GM18517 (cell line): ENCODE results near the gene TARBP1.
A peak's percentile ranks its signal among the peaks of the same experiment; 100 is the strongest.
"Not testable (repeated sequence)": the region's sequence is repeated elsewhere in the genome, so short reads cannot be mapped to it uniquely, and the experiment has no call there.

Experiments
- ATAC-seq: cut with Tn5 transposase; IDR thresholded peaks from one replicate; pipeline ENCODE4 v1.9.1; 2021; ENCODE audit warnings: mild to moderate bottlenecking, moderate library complexity; ENCODE audit not compliant: unreplicated experiment

TARBP1 gene

GRCh38 chr1:234478481-234479309 is at the start of gene TARBP1:
TARBP1 (minus strand) TSS chr1:234479179; CDS start chr1:234479103, 76 bp downstream.
- peak; percentile 71 for ATAC-seq

GRCh38 chr1:234528074-234528865 is 49.3 kb upstream of the TARBP1 start:
- ATAC-seq, result no peak

- ATAC-seq, result no peak
Observed at GRCh38 chr1:234527346-234527745, 48.4 kb upstream of the TARBP1 start.

- ATAC-seq, result no peak
Observed at GRCh38 chr1:234526922-234527321, 47.9 kb upstream of the TARBP1 start.

GRCh38 chr1:234525099-234525799 is 46.3 kb upstream of the TARBP1 start:
- ATAC-seq, result no peak

GRCh38 chr1:234521836-234522235 is 42.9 kb upstream of the TARBP1 start:
- ATAC-seq, result no peak

GRCh38 chr1:234520908-234521817 is 42.2 kb upstream of the TARBP1 start:
- no peak for ATAC-seq

- ATAC-seq, result no peak
Observed at GRCh38 chr1:234519506-234519905, 40.5 kb upstream of the TARBP1 start.

- ATAC-seq, result no peak
Observed at GRCh38 chr1:234518876-234519275, 39.9 kb upstream of the TARBP1 start.

GRCh38 chr1:234518086-234518485 is 39.1 kb upstream of the TARBP1 start:
- not testable (repeated sequence) for ATAC-seq

GRCh38 chr1:234517110-234517802 is 38.3 kb upstream of the TARBP1 start:
- ATAC-seq, result no peak

GRCh38 chr1:234515821-234516241 is 36.9 kb upstream of the TARBP1 start:
- no peak for ATAC-seq

- no peak for ATAC-seq
Observed at GRCh38 chr1:234515411-234515810, 36.4 kb upstream of the TARBP1 start.

- ATAC-seq, result no peak
Observed at GRCh38 chr1:234512451-234512861, 33.5 kb upstream of the TARBP1 start.

GRCh38 chr1:234509457-234510328 is 30.7 kb upstream of the TARBP1 start:
- no peak for ATAC-seq

GRCh38 chr1:234507626-234508387 is 28.8 kb upstream of the TARBP1 start:
- no peak for ATAC-seq

GRCh38 chr1:234507089-234507488 is 28.1 kb upstream of the TARBP1 start:
- no peak for ATAC-seq

- ATAC-seq, result no peak
Observed at GRCh38 chr1:234505769-234506102, 26.8 kb upstream of the TARBP1 start.
